HG02642 (cell line): ENCODE data around the gene RAET1E.
"Not testable (repeated sequence)": the region's sequence is repeated elsewhere in the genome, so short reads cannot be mapped to it uniquely, and the experiment has no call there.

ENCODE experiments used
- ATAC-seq: cut with Tn5 transposase; IDR thresholded peaks from one replicate; pipeline ENCODE4 v1.9.1; 2021; ENCODE audit warnings: mild to moderate bottlenecking; ENCODE audit not compliant: unreplicated experiment, poor library complexity

Gene RAET1E

GRCh38 chr6:149895048-149895590, 2.8 kb downstream of the RAET1E start:
- no peak for ATAC-seq

DNA sequence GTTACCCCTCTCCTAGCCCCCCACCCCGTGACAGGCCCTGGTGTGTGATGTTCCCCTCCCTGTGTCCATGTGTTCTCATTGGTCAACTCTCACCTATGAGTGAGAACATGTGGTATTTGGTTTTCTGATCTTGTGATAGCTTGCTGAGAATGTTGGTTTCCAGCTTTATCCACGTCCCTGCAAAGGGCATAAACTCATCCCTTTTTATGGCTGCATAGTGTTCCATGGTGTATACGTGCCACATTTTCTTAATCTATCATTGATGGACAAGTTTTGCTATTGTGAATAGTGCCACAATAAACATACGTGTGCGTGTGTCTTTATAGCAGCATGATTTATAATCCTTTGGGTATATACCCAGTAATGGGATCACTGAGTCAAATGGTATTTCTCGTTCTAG, 6.0 kb downstream of the RAET1E start:
- not testable (repeated sequence) for ATAC-seq

- ATAC-seq, result no peak
Observed at GRCh38 chr6:149891259-149891658, 6.7 kb downstream of the RAET1E start.

DNA sequence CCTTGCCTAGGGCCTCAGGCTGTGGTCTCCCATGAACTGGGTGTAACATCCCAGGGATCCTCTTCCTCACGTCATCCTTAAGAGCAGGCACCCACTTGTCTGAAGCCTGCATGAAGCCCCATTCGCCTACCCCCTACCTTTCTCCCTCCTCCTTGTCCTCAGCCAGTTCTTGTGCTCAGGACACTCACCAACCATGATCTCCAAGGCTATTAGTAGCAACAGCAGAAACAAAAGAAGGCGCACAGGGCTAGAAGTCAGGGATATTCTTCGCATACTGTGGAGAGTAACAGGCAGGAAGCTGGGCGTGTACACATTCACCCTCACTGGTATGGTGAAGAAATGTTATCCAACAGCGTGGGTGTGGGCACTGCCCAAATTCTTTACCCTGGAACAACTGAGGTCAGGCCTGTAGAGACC, 7.3 kb downstream of the RAET1E start:
- ATAC-seq, result no peak

DNA sequence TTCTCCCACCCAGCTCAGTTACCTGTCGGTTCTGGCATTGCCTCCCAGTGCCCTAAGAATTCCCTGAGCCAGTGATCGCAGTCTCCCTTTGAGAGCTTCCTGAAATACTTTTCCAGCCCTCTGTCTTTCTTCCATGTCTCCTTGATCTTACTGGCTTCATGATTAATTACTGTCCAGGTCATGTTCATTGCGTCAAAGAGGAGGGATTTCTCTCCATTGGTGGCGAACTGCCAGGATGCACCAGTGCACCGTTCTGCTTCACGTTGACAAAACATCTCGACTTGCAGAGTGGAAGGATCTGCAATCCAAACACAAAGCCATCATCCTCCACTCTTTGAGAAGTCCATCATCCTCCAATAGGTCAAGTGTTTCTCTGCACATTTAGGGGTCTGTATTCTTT, 8.6 kb downstream of the RAET1E start:
- ATAC-seq, result no peak

- ATAC-seq, result no peak
Observed at GRCh38 chr6:149888659-149889058, 9.3 kb downstream of the RAET1E start.

DNA sequence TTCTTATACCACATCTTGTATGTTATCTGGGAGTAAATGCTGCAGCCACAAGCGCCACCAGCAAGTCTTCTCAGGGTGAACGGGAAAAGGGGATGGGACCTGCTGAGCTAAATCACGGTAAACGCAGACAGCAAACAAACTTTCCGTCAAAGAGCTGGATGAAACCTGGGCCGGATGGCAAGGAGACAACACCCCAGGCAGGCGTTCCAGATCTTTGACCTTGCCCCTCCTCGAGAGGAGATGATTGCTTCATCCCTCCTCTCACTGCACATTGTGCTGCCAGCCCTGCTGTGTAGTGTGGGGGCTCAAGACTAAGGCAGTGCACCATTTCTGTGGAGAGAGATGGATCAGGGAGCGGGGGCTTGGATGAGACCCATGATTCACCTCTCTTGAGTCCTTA, 9.8 kb downstream of the RAET1E start:
- ATAC-seq, result no peak

DNA sequence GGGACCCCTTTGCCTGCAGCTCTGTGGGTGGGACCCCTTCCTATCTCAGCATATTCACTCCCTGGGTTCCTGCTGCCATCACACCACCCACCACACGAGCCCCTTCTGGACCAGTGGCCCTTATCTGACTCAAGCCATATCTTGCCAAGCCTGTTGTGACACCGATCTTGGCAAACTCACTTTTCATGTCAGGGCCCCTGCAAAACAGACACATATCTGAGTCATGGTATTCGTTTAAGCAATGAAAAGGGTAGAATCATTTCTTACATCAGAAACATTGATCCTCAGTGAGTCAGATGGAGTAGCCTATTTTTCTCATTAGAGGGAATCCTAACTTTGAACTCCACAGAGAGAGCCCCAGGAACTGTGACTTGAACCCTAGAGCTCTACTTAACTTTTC, 10.6 kb downstream of the RAET1E start:
- ATAC-seq, result no peak

DNA sequence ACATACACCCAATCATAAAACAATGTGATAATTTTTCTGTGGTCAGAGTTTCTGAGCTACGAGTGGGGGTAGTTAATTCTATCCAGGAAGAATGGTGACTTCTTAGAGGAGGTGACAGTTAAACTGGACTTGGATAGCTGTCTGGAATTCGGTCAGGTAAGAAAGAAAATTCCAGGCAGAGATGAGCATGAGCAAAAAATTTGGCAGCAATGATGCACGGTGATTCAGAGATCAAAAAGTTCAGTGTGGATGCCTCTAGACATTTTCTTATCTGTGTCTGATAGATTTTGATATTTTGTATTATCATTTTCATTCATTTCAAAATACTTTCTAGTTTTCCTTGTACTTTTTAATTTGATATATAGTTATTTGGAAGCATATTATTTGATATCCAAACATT, 12.0 kb downstream of the RAET1E start:
- ATAC-seq, result no peak

GRCh38 chr6:149884617-149885016, 13.3 kb downstream of the RAET1E start:
- no peak for ATAC-seq

GRCh38 chr6:149884215-149884614, 13.7 kb downstream of the RAET1E start:
- no peak for ATAC-seq

- ATAC-seq, result no peak
Observed at GRCh38 chr6:149881860-149882259, 16.1 kb downstream of the RAET1E start.

DNA sequence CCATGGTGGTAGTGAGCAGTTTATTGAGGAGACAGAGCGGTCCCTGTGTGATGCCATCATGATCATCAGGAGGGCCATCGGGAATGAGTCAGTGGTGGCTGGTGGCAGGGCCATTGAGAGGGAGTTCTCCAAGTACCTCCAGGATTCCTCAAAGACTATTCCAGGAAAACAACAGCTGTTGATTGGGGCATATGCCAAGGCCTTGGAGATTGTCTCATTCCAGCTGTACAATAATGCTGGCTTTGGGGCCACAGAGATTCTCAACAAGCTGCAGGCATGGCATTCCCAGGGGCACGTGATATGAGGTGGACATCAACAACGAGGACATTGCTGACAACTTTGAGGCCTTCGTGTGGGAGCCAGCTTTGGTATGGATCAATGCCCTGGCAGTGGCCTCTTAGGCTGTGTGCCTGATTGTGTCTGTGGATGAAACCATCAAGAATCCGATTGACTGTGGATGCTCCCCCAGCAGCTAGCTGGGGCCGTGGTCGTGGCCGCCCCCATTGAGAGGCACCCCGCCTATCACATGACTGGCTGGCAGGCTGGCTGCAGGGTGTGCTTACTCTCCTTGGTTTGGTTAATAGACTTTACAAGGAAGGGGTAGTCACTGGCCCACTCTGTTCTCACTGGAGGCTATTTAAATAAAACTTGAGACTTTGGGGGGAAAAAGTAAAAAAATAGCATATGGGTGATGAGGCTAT, 16.7 kb downstream of the RAET1E start:
- no peak for ATAC-seq

DNA sequence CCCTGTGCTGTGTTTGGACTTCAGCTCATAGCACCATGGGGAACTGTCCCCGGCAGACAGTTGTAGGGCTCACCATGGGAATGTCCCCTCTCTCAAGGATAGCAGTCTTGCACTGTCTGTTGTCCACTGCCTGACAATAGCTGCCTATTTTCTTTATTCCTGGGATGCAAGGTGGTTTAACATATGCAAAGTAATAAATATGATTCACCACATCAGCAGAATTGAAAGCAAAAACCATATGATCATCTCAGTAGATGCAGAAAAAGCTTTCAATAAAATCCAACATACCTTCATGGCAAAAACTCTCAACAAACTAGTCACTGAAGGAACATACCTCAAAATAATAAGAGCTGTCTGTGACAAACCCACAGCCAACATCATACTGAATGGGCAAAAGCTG, 20.3 kb downstream of the RAET1E start:
- ATAC-seq, result no peak

- ATAC-seq, result no peak
Observed at GRCh38 chr6:149876241-149876933, 21.5 kb downstream of the RAET1E start.

- no peak for ATAC-seq
Observed at GRCh38 chr6:149872233-149872632, 25.7 kb downstream of the RAET1E start.

DNA sequence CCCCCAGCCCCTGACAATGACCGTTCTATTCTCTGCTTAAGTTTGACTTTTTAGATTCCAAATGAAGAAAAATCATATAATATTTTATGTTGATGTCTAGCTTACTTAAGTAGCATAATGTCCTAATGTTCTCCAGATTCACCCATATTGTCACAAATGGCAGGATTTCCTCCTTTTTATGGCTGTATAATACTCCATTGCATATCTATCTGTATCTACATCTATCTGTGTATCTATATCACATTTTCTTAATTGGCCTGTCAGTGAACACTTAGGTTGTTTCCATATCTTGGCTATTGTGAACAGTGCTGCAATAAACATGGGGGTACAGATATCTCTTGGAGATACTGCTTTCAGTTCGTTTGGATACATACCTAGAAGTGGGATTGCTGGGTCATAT, 26.7 kb downstream of the RAET1E start:
- ATAC-seq, result no peak

DNA sequence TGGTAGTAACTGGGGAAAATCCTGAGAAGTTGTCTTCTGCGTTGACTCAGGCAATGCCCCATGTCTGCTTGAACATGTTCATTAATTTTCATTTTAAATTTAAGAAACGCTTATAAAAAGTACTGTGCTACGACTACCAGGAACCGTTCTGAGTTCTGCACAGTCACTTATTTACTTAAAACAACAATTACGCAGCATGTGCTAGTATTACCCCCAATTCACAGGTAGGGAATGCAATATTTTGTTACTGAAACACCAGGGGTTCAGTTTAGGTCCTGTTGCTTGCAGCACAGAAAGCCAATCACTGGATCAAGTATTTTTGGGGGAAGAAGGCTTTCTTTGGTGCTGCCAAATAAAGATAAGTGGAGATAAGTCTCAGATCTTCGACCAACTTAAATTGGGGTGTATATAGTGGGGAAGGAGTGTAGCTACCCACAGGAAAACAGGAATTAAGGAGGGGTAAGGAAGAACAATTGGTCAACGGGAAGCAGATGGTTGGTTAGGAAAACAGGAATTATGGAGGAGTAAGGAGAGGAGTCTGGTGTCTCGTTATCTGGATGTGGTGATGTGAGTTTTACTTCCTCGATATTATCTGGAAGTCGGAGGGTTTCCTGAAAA, 28.5 kb downstream of the RAET1E start:
- no peak for ATAC-seq

DNA sequence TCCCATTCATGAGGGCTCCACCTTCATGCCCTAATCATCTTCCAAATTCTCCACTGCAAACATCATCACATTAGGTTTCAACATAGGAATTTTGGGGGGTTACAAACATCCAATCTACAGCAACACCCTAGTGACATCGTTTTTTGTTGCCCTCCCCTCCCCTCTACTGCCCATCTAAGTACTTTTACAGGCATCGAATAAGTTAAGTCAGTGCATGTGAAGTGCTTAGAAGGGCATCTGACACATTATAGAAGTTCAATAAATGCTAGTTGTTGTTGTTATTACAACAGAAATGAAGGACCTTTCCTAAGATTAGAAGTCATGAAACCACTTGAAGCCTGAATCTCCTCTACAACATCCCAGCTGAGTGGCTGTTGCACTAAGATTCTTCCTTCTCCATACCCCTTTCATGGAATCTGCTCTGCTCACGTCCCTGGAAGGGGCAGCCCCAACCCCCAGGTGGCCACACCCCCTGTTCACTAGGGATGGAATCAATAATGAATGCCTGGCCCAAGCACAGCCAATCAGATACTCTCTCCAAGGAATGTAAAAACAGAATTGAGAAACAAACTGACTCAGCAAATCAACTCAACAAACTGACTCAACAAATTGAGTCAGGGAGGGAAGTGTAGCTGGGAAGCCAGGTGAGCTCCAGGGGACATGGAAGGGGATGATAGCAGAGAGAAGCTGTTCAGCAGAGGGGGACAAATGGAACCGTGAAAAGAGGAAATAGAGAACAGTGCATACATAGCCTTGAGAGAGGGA, 29.9 kb downstream of the RAET1E start:
- ATAC-seq, result no peak
